Fibroblast of mammary gland (primary cell): ENCODE results near the gene ZNF668.

Experiments
- DNase-seq: peaks from one replicate; pipeline ENCODE4 v3.0.0-alpha.2; 2010; ENCODE audit warnings: low read depth
- H3K4me3 ChIP-seq: 2 replicates; pipeline ENCODE4 v1.5.1; 2011; ENCODE audit warnings: low read depth, mild to moderate bottlenecking, low read length, moderate library complexity; ENCODE audit not compliant: control insufficient read depth
- TF ChIP-seq, protein P1 (sequence below): conservative IDR thresholded peaks from 2 replicates; pipeline ENCODE4 v1.5.1; 2011; ENCODE audit warnings: low read depth, low read length, inconsistent platforms; ENCODE audit not compliant: control insufficient read depth, insufficient read depth

Gene ZNF668

DNA sequence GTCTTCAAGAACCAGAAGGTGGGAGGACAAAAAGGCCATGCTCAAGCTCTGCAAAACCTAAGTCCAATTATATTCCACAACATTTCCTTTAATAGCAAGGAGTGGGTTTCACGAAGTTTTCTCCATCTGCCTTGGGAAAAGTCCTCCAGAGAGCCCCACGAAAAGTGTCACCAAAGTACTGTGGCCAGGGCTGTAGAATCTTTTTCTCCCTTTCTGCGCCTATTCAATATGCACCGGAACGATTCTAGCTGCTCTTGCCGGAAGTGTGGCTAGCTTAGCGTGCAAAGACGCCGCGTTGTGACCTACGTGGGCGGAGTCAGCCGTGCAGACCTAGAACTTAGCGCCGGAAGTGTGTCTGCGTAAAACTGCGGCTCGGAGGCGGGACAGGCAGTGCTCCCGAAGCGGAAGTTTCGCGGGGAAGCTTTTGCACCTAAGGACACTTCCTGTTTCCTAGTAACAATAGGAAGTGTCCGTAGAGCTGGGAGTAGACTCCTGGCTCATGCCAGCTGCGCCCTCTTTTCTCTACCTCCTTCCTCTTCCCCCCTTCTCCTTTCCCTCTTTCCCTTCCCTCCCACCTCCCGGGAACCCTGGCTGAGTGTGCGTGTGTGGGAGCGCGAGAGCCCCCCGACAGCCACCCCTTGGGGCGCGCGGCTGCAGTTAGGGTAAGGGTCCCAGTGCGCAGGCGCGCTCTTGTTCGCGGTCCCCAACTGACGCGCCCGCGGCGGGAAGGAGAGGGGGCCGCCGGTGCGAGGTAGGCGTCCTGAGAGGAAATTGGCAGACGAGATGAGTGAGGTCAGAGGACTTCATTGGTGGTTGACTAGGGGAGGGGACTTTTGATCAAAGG lies at the start of gene ZNF668, which contains the start of gene ZNF646:
Gene ZNF668 (minus strand): TSS at position 271 of the 844 bp plus-strand sequence. CDS start 9,781 bp downstream, outside the sequence.
Gene ZNF646 (plus strand): TSS at position 453 of the 844 bp plus-strand sequence. CDS start 1,903 bp downstream, outside the sequence.
- TF ChIP-seq, protein P1, sequence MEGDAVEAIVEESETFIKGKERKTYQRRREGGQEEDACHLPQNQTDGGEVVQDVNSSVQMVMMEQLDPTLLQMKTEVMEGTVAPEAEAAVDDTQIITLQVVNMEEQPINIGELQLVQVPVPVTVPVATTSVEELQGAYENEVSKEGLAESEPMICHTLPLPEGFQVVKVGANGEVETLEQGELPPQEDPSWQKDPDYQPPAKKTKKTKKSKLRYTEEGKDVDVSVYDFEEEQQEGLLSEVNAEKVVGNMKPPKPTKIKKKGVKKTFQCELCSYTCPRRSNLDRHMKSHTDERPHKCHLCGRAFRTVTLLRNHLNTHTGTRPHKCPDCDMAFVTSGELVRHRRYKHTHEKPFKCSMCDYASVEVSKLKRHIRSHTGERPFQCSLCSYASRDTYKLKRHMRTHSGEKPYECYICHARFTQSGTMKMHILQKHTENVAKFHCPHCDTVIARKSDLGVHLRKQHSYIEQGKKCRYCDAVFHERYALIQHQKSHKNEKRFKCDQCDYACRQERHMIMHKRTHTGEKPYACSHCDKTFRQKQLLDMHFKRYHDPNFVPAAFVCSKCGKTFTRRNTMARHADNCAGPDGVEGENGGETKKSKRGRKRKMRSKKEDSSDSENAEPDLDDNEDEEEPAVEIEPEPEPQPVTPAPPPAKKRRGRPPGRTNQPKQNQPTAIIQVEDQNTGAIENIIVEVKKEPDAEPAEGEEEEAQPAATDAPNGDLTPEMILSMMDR, result no peak
- peak; percentile 99 for DNase-seq
- H3K4me3 ChIP-seq, result peak within 1 kb of the TSS; percentile 98

GRCh38 chr16:31120129-31120528 lies 46.1 kb upstream of the ZNF668 start:
- no peak overlapping the region for H3K4me3 ChIP-seq
- DNase-seq, result no peak
- TF ChIP-seq, protein P1, result no peak

DNA sequence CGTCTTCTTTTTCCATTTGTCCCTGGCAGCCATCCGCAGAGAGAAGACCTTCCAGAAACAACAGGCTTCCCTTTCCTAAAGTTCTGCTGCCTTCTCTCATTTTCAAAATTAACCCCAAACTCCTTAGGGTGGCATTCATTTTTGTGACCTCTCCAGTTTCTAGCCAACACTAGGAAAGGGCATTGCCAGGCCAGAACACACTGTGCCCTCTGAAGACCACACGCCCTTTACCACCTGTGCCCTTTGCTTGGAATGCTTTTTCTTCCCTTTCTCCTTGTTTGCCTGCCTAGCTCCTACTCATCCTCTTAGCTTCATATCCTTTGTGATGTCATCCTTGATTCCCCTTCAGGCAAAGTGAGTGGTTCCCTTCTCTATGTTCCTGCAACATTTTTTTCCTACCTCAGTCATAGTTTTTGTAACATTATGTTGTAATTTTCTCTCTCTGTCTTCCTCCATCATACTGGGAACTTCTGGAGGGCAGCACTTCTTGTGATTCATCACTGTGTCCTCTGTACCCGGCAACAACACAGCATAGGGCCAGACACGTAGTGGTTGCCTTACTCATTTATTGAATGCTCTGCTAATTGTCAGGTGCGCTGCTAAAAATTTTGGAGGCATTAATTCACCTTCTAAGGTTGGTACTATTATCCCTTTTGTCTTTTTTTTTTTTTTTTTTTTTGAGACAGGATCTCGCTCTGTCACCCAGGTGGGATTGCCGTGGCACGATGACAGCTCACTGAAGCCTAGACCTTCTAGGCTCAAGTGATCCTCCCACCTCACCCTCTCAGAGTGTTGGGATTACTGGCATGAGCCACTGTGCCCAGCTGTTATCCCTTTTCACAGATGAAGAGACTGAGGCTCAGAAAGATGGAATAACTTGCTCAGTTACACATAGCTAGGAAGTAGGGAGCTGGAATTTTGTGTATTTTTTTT lies 44.4 kb upstream of the ZNF668 start:
- peak overlapping the region; percentile 87 for H3K4me3 ChIP-seq
- peak; percentile 90 for DNase-seq
- TF ChIP-seq, protein P1, result no peak

DNA sequence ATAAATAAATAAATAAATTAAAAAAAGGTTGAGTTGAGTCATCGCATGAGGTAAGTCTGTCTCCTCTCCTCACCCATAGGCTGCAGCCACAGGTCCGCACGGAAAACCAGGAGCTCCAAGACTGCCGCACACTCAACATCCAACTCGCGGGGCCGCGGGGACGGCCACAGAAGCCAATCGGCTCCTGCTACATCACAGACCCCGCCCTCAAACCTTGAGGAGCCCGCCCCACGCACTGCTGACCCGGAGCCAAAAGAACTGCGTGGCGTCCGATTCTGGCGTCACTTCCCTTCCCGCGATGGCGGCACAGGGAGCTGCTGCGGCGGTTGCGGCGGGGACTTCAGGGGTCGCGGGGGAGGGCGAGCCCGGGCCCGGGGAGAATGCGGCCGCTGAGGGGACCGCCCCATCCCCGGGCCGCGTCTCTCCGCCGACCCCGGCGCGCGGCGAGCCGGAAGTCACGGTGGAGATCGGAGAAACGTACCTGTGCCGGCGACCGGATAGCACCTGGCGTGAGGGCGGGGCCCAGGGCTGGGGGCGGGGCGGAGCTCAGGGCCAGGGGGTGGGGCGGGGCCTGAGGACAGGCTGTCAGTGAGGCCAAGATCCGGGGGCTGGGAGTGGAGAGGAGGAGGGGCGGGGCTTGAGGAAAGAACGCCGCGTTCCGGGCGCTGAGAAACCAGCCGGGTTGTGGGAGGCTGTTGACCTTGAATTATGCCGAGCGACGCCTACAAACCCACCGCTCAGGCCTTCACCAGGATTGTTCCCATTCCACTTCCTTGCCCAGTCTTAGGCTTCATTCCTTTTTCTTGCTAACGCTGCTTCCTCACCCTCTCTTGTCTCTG lies 43.6 kb upstream of the ZNF668 start, which contains the start of gene KAT8:
Gene KAT8 (plus strand): TSS at position 281 of the 839 bp plus-strand sequence. CDS start 18 bp downstream, at position 299.
- DNase-seq, result peak; percentile 97
- peak within 1 kb of the TSS; percentile 87 for H3K4me3 ChIP-seq
- TF ChIP-seq, protein P1, result no peak

- peak; percentile 24 for DNase-seq
- H3K4me3 ChIP-seq, result no peak overlapping the region
- TF ChIP-seq, protein P1, result no peak
Measured at GRCh38 chr16:31114468-31114867, 40.4 kb upstream of the ZNF668 start.
